Pancreas (tissue), 10 donors: ENCODE measurements around the gene TAT. TPM values are rescaled to one million over a fixed set of nuclear protein-coding genes. Genes with fewer than 3 reads are reported as not detected.
A peak's percentile ranks its signal among the peaks of the same experiment; 100 is the strongest.
"Not testable (repeated sequence)": the region's sequence is repeated elsewhere in the genome, so short reads cannot be mapped to it uniquely, and the experiment has no call there.

Experiments used
- ATAC-seq, 4 donors: fragments of 200-7000 bp; cut with Tn5 transposase; one replicate each; pipeline versions ENCODE4 v1.8.0 to v1.9.1; 2020; ENCODE audit warnings: mild to moderate bottlenecking in 4 of 4, moderate library complexity in 4 of 4
- DNase-seq, 6 donors: peaks; one replicate each; pipeline ENCODE4 v3.0.0-alpha.2; 2020
- FAIRE-seq: peaks from 2 replicates; lab custom pipeline; 2012; peaks lifted over from hg19 to GRCh38; lab: Jason Lieb, UNC
- H3K27ac ChIP-seq, 4 donors: fragments of 200-600 bp; sonication (generic); 1 replicate in 3 of 4; 2 replicates in 1 of 4; pipeline versions ENCODE4 v1.5.0 to v1.8.0; 2020
- H3K27me3 ChIP-seq, 4 donors: fragments of 200-600 bp; one replicate each; pipeline ENCODE4 v1.8.0; 2021
- H3K36me3 ChIP-seq, 3 donors: fragments of 200-600 bp; sonication (generic) in 1 of 3; one replicate each; pipeline versions ENCODE4 v1.5.0 to v1.8.0; 2020 to 2021
- H3K4me1 ChIP-seq, 3 donors: fragments of 200-600 bp; one replicate each; pipeline ENCODE4 v1.8.0; 2021
- H3K4me3 ChIP-seq, 4 donors: fragments of 200-600 bp; sonication (generic) in 2 of 4; one replicate each; pipeline versions ENCODE4 v1.5.0 to v1.8.0; 2020 to 2021
- H3K9me3 ChIP-seq, 4 donors: fragments of 200-600 bp; one replicate each; pipeline ENCODE4 v1.8.0; 2021
- WGBS, 2 donors: extraction: QIAGEN DNeasy Blood & Tissue Kit; methylation state at CpG; one replicate each; pipeline ENCODE4 v1.1.7; 2013; 5-methylcytosine and 5-hydroxymethylcytosine counted together
- intact Hi-C, 3 donors: fragments of 100-400 bp; cut with DNase I; formaldehyde crosslinking; loops; one replicate each; pipeline versions ENCODE4 v1.11.1 to v1.14.2; 2022
- polyA plus RNA-seq, 2 donors: library from polyadenylated mRNA; stranded (reverse); fragments of 200-250 nt; gene quantifications; one replicate each; pipeline ENCODE4 v1.2.3, GENCODE V29; 2013
- total RNA-seq, 6 donors: library from RNA; stranded (reverse); fragmentation: NEBNext Ultra II Directional in 4 of 6; extraction: Animal tissue kit (Norgen Biotek cat#: 25700) in 4 of 6; gene quantifications; one replicate each; pipeline versions ENCODE4 v1.2.1 to v1.2.4, GENCODE V29; 2021 to 2023
- TF ChIP-seq, protein P1 (sequence below), 4 donors: fragments of 200-600 bp; sonication (generic) in 3 of 4; IDR thresholded peaks; one replicate each; pipeline versions ENCODE4 v1.5.0 to v1.8.0; 2021; ENCODE audit warnings: antibody characterized with exemption in 4 of 4
- donor health status: healthy with polysubstance abuse.
- donor health status: DM: no; HTN: no; CAD: no; lungs with moderate emphysema.
- donor health status: DM: no; HTN: no; CAD: no.
- donor health status: control.
- donor health status: control.
- donor health status: Bipolar disorder and iron deficiency.
- donor health status: DM: yes; HTN: yes; CAD: no.
- donor health status: DM: no; HTN: no; CAD: no.
- donor health status: DM: no; HTN: no; CAD: no.
- donor health status: DM: yes; HTN: yes; CAD: no.

The TAT gene
- total and polyA plus RNA-seq, 8 donors = 0.04 to 1.0 (median 0.12) TPM; not detected in 2

DNA sequence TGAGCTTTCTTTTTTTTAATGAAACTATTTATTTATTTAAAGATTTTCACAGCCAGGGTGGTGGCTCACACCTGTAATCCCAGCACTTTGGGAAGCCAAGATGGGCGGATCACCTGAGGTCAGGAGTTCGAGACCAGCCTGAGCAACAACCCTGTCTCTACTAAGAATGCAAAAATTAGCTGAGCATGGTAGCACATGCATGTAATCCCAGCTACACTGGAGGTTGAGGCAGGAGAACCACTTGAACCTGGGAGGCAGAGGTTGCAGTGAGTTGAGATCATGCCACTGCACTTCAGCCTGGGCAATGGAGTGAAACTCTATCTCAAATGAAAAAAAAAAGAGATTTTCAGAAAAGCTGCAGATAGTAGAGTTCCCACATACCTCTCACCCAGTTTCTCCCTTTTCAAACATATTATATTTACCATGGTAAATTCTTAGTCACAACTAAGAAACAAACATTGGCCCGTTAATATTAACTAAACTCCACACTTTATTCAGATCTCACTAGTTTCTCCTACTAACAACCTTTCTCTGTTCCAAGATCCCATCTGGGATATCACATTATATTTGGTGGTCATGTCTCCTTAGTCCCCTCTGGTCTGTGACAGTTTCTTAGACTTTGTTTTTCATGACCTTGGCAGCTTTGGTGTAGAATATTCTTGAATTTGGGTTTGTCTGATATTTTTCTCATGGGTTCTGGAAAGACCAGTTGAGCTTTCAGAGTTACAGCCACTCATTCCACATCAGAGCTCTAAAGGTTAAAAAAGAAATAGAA is 7.8 kb upstream of the TAT start:
- FAIRE-seq = no peak
- no peak for DNase-seq
- WGBS, 2 donors = 76 to 81% methylated on average over 3 of the region's 3 CpGs
- H3K9me3 ChIP-seq = no peaks in the 10 kb centered on the region
- no peaks in the 10 kb centered on the region for H3K4me1 ChIP-seq
- H3K4me3 ChIP-seq = no peak overlapping the region
- no peak for ATAC-seq
- peak overlapping the region in 1 of 4 donors; percentile 34 for H3K27ac ChIP-seq
- TF ChIP-seq, protein P1, sequence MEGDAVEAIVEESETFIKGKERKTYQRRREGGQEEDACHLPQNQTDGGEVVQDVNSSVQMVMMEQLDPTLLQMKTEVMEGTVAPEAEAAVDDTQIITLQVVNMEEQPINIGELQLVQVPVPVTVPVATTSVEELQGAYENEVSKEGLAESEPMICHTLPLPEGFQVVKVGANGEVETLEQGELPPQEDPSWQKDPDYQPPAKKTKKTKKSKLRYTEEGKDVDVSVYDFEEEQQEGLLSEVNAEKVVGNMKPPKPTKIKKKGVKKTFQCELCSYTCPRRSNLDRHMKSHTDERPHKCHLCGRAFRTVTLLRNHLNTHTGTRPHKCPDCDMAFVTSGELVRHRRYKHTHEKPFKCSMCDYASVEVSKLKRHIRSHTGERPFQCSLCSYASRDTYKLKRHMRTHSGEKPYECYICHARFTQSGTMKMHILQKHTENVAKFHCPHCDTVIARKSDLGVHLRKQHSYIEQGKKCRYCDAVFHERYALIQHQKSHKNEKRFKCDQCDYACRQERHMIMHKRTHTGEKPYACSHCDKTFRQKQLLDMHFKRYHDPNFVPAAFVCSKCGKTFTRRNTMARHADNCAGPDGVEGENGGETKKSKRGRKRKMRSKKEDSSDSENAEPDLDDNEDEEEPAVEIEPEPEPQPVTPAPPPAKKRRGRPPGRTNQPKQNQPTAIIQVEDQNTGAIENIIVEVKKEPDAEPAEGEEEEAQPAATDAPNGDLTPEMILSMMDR (IDR thresholded peaks at IDR 0.05) = no peak
- H3K27me3 ChIP-seq = no peaks in the 10 kb centered on the region
- H3K36me3 ChIP-seq = no peaks in the 10 kb centered on the region
- intact Hi-C loops = no loop called here

DNA sequence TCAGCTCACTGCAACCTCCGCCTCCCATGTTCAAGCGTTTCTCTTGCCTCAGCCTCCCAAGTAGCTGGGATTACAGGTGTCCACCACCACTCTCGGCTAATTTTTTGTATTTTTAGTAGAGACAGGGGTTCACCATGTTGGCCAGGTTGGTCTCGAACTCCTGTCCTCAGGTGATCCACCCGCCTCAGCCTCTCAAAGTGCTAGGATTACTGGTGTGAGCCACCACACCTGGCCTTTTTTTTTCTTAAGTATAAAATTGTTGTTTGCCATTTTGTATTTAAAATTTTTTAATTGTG is 5.6 kb upstream of the TAT start:
- H3K4me3 ChIP-seq, DNase-seq, H3K36me3 ChIP-seq, H3K27ac ChIP-seq, intact Hi-C loops, FAIRE-seq, H3K27me3 ChIP-seq, H3K4me1 ChIP-seq, ATAC-seq, H3K9me3 ChIP-seq: not testable (repeated sequence)
- 89 to 93% methylated on average over 5 of the region's 5 CpGs for WGBS, 2 donors

DNA sequence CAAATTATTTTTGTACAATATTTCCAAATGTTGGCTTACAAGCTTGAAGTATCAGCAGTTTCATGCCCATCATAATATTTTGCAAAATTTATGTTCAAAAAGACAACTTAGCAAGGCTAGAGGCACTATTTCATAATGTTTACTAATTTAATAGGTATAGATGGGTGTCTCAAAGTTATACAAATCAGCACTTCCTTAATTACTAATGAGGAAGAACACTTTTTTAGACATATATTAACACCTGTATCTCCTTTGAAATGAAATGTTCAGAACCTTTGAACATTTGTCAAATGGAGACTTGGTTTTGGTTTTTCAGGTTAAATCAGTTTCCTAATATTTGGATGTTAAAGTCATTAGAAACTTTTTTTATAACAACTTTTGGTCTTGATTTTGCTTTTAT is 2.2 kb downstream of the TAT start:
- ATAC-seq (no peak), FAIRE-seq (no peak), DNase-seq (no peak)
- H3K4me1 ChIP-seq = peaks cover 0 to 12% (median 11%) of the 10 kb centered on the region in 3 donors
- H3K9me3 ChIP-seq = no peaks in the 10 kb centered on the region
- H3K4me3 ChIP-seq = no peak overlapping the region
- H3K36me3 ChIP-seq = no peaks in the 10 kb centered on the region
- H3K27ac ChIP-seq = no peak overlapping the region
- H3K27me3 ChIP-seq = no peaks in the 10 kb centered on the region
- intact Hi-C loops = no loop called here
- TF ChIP-seq, protein P1 (IDR thresholded peaks at IDR 0.05) = no peak

DNA sequence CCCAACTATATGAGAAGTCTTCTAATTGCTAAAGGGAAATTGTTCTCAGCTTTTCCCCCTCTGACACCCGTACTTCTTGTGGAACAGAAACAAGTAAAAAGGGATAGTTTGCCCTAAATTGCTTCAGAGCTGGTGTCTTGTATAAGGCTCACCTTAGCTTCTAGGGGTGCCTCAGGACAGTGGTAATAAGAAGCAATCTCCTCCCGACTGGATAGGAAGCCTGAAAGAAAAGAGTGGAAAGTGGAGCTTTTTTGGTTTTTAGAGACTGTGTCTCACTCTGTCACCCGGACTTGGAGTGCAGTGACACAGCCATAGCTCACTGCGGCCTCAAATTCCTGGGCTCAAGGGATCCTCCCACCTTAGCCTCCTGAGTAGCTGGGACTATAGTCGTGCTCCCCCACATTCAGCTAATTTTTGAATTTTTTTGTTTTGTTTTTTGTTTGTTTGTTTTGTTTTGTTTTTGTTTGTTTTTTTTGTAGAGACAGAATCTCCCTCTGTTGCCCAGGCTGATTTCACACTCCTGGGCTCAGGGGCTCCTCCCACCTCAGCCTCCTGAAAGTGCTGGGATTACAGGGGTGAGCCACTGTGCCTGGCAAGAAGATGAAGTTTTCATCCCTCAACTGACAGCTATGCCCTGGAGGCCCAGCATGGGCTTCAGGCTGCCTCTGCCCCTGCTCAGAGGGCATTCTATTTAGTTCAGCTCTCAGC is 3.4 kb downstream of the TAT start:
- no peaks in the 10 kb centered on the region for H3K9me3 ChIP-seq
- WGBS, 2 donors = 80 to 81% methylated on average over 5 of the region's 5 CpGs
- TF ChIP-seq, protein P1 (IDR thresholded peaks at IDR 0.05) = no peak
- no peak overlapping the region for H3K27ac ChIP-seq
- intact Hi-C loops = no loop called here
- DNase-seq (no peak), ATAC-seq (no peak), FAIRE-seq (no peak)
- no peak overlapping the region for H3K4me3 ChIP-seq
- no peaks in the 10 kb centered on the region for H3K27me3 ChIP-seq
- peaks cover 0 to 12% (median 11%) of the 10 kb centered on the region in 3 donors for H3K4me1 ChIP-seq
- no peaks in the 10 kb centered on the region for H3K36me3 ChIP-seq

DNA sequence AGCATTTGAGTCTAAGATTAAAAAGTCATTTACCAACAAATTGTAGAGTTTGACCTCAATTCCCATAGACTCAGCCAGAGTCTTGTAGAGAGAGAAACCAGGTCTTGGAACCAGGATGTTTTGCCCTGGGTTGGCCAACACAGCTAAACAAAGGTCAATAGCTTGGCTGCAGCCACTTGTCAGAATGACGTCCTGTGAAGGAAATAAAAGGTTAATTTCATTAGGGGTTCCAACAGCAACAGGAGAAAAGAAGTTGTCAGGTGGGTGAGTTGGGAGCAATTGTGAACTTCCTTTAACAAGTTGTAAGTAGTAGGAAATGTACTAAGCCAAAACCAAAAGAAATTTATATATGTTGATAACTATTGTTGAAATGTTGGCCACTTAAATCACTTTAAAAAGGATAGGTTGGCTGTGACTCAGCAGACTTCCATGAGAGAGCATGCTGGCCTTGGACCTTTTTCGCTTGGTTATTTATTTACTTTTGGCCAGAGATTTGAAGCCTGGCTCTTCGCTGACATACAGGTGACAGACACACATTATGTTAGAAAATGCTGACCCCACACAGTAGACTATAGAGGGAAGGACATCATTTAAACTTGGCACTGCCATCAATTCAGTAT is 4.3 kb downstream of the TAT start:
- ATAC-seq (peak; percentile 66 to 90 (median 70)), FAIRE-seq (no peak), DNase-seq (no peak)
- no peaks in the 10 kb centered on the region for H3K36me3 ChIP-seq
- 7 to 8% methylated on average over 3 of the region's 3 CpGs for WGBS, 2 donors
- H3K4me1 ChIP-seq = peaks cover 0 to 12% (median 11%) of the 10 kb centered on the region in 3 donors
- H3K4me3 ChIP-seq = no peak overlapping the region
- intact Hi-C loops = no loop called here
- no peaks in the 10 kb centered on the region for H3K9me3 ChIP-seq
- no peaks in the 10 kb centered on the region for H3K27me3 ChIP-seq
- TF ChIP-seq, protein P1 (IDR thresholded peaks at IDR 0.05) = no peak
- peak overlapping the region; percentile 4 to 76 (median 54) for H3K27ac ChIP-seq
